Astrocyte (in vitro differentiated cells and primary cell): ENCODE data around the gene CPTP.

Experiments
- EZH2 ChIP-seq: IDR thresholded peaks from 2 replicates; pipeline ENCODE4 v1.6.1; 2012; ENCODE audit warnings: mild to moderate bottlenecking, low read length, inconsistent platforms; ENCODE audit not compliant: insufficient read depth
- TF ChIP-seq, protein P1 (sequence below): IDR thresholded peaks from 2 replicates; pipeline ENCODE4 v1.5.1; 2011; ENCODE audit warnings: low read depth, mild to moderate bottlenecking, inconsistent platforms, low read length, moderate library complexity; ENCODE audit not compliant: insufficient read depth

DNA sequence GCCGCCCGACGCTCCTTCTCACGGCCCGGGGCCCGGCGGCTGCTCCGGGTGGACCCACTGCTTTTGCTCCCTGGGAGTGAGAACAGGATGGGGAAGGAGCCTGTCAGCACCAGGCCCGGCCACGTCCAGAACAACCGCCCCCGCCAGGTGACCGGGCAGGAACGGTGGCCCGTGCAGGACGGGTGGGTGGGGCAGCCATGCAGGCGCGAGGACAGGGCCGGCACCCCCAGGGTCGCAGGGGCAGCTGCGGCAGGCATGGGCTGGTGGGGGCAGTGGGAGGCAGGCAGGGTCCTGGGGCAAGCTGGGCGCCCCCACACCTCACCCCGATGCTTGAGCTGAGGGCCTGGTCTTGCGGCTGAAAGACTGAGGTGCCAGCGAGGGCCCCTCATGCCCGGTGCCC is 11.8 kb downstream of the CPTP start:
- TF ChIP-seq, protein P1, sequence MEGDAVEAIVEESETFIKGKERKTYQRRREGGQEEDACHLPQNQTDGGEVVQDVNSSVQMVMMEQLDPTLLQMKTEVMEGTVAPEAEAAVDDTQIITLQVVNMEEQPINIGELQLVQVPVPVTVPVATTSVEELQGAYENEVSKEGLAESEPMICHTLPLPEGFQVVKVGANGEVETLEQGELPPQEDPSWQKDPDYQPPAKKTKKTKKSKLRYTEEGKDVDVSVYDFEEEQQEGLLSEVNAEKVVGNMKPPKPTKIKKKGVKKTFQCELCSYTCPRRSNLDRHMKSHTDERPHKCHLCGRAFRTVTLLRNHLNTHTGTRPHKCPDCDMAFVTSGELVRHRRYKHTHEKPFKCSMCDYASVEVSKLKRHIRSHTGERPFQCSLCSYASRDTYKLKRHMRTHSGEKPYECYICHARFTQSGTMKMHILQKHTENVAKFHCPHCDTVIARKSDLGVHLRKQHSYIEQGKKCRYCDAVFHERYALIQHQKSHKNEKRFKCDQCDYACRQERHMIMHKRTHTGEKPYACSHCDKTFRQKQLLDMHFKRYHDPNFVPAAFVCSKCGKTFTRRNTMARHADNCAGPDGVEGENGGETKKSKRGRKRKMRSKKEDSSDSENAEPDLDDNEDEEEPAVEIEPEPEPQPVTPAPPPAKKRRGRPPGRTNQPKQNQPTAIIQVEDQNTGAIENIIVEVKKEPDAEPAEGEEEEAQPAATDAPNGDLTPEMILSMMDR = no peak
- no peak for TF ChIP-seq EZH2
